GM23338 (cell line): ENCODE measurements around the gene CFAP65. TPM values are rescaled to one million over a fixed set of nuclear protein-coding genes. Genes with fewer than 3 reads are reported as not detected.

ENCODE experiments used
- EZH2 ChIP-seq: fragments of 200-600 bp; sonication (generic); IDR thresholded peaks from one replicate; pipeline ENCODE4 v1.8.0; 2017; ENCODE audit warnings: antibody characterized with exemption, mild to moderate bottlenecking, low read depth; ENCODE audit not compliant: unreplicated experiment
- EZH2phosphoT487 ChIP-seq: fragments of 200-600 bp; sonication (generic); IDR thresholded peaks from one replicate; pipeline ENCODE4 v1.8.1; 2018; ENCODE audit warnings: antibody characterized with exemption; ENCODE audit not compliant: unreplicated experiment
- JUNB ChIP-seq: IDR thresholded peaks from one replicate; pipeline ENCODE4 v1.6.1; 2016; ENCODE audit warnings: antibody characterized with exemption; ENCODE audit not compliant: unreplicated experiment
- POLR2AphosphoS5 ChIP-seq: IDR thresholded peaks from 2 replicates; pipeline ENCODE4 v1.6.1; 2016; ENCODE audit warnings: antibody characterized with exemption, low read depth
- STAT1 ChIP-seq: IDR thresholded peaks from one replicate; pipeline ENCODE4 v1.6.1; 2016; ENCODE audit warnings: antibody characterized with exemption; ENCODE audit not compliant: unreplicated experiment
- ZNF331 ChIP-seq: fragments of 250-450 bp; sonication (Bioruptor Pico); IDR thresholded peaks from 2 replicates; pipeline ENCODE4 v1.5.0; 2020; ENCODE audit warnings: low read depth, mild to moderate bottlenecking, moderate library complexity
- polyA plus RNA-seq: library from polyadenylated mRNA; unstranded; fragments of >200 nt; fragmentation: Nextera tagmentation; extraction: Ambion mirVana; gene quantifications from 2 replicates; pipeline ENCODE4 v1.2.1, GENCODE V29; 2016
- total RNA-seq: library from RNA; depleted of rRNA; stranded (reverse); fragments of >200 nt; shearing (Covaris generic); gene quantifications from 2 replicates; pipeline ENCODE4 v1.2.3, GENCODE V29; 2014
- TF ChIP-seq, protein P1 (sequence below): fragments of 250-450 bp; sonication (Bioruptor Pico); IDR thresholded peaks from 2 replicates; pipeline ENCODE4 v1.5.0; 2020; ENCODE audit warnings: mild to moderate bottlenecking, moderate library complexity
- TF ChIP-seq, protein P2 (sequence below): IDR thresholded peaks from one replicate; pipeline ENCODE4 v1.6.1; 2018; ENCODE audit warnings: antibody characterized with exemption; ENCODE audit not compliant: unreplicated experiment
- TF ChIP-seq, protein P3 (sequence below): IDR thresholded peaks from 2 replicates; pipeline ENCODE4 v1.6.1; 2016; ENCODE audit warnings: antibody characterized with exemption

CFAP65 gene
- total and polyA plus RNA-seq, 2 experiments from 2014 or later = 0.38 to 0.74 TPM

DNA sequence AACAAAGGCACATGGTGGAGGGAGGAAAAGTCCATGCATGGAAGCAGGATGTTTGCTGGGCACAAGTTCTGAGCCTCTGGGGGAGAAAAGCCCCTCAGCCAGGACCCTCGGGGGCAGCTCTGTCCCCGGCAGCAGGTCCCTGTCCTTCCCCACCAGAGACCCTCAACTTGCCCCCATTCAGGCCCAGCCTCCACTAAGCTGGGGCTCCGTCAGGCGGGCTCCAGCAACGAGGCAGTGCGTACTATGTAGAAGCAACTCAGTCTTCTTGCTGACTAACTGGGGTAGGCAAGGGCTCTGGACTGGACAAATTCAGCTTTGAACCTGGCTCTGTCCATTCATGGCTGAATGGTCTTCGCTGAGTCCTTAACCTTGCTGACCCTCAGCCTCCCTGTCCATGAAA, 23.0 kb downstream of the CFAP65 start (continued):
- TF ChIP-seq, protein P1, sequence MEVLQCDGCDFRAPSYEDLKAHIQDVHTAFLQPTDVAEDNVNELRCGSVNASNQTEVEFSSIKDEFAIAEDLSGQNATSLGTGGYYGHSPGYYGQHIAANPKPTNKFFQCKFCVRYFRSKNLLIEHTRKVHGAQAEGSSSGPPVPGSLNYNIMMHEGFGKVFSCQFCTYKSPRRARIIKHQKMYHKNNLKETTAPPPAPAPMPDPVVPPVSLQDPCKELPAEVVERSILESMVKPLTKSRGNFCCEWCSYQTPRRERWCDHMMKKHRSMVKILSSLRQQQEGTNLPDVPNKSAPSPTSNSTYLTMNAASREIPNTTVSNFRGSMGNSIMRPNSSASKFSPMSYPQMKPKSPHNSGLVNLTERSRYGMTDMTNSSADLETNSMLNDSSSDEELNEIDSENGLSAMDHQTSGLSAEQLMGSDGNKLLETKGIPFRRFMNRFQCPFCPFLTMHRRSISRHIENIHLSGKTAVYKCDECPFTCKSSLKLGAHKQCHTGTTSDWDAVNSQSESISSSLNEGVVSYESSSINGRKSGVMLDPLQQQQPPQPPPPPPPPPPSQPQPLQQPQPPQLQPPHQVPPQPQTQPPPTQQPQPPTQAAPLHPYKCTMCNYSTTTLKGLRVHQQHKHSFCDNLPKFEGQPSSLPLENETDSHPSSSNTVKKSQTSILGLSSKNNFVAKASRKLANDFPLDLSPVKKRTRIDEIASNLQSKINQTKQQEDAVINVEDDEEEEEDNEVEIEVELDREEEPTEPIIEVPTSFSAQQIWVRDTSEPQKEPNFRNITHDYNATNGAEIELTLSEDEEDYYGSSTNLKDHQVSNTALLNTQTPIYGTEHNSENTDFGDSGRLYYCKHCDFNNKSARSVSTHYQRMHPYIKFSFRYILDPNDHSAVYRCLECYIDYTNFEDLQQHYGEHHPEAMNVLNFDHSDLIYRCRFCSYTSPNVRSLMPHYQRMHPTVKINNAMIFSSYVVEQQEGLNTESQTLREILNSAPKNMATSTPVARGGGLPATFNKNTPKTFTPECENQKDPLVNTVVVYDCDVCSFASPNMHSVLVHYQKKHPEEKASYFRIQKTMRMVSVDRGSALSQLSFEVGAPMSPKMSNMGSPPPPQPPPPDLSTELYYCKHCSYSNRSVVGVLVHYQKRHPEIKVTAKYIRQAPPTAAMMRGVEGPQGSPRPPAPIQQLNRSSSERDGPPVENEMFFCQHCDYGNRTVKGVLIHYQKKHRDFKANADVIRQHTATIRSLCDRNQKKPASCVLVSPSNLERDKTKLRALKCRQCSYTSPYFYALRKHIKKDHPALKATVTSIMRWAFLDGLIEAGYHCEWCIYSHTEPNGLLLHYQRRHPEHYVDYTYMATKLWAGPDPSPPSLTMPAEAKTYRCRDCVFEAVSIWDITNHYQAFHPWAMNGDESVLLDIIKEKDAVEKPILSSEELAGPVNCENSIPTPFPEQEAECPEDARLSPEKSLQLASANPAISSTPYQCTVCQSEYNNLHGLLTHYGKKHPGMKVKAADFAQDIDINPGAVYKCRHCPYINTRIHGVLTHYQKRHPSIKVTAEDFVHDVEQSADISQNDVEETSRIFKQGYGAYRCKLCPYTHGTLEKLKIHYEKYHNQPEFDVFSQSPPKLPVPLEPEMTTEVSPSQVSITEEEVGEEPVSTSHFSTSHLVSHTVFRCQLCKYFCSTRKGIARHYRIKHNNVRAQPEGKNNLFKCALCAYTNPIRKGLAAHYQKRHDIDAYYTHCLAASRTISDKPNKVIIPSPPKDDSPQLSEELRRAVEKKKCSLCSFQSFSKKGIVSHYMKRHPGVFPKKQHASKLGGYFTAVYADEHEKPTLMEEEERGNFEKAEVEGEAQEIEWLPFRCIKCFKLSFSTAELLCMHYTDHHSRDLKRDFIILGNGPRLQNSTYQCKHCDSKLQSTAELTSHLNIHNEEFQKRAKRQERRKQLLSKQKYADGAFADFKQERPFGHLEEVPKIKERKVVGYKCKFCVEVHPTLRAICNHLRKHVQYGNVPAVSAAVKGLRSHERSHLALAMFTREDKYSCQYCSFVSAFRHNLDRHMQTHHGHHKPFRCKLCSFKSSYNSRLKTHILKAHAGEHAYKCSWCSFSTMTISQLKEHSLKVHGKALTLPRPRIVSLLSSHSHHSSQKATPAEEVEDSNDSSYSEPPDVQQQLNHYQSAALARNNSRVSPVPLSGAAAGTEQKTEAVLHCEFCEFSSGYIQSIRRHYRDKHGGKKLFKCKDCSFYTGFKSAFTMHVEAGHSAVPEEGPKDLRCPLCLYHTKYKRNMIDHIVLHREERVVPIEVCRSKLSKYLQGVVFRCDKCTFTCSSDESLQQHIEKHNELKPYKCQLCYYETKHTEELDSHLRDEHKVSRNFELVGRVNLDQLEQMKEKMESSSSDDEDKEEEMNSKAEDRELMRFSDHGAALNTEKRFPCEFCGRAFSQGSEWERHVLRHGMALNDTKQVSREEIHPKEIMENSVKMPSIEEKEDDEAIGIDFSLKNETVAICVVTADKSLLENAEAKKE = no peak
- TF ChIP-seq STAT1 (no peak), JUNB (no peak), EZH2 (no peak), EZH2phosphoT487 (no peak), POLR2AphosphoS5 (no peak), ZNF331 (CRISPR knock-in tag) (no peak)
- TF ChIP-seq, protein P2, sequence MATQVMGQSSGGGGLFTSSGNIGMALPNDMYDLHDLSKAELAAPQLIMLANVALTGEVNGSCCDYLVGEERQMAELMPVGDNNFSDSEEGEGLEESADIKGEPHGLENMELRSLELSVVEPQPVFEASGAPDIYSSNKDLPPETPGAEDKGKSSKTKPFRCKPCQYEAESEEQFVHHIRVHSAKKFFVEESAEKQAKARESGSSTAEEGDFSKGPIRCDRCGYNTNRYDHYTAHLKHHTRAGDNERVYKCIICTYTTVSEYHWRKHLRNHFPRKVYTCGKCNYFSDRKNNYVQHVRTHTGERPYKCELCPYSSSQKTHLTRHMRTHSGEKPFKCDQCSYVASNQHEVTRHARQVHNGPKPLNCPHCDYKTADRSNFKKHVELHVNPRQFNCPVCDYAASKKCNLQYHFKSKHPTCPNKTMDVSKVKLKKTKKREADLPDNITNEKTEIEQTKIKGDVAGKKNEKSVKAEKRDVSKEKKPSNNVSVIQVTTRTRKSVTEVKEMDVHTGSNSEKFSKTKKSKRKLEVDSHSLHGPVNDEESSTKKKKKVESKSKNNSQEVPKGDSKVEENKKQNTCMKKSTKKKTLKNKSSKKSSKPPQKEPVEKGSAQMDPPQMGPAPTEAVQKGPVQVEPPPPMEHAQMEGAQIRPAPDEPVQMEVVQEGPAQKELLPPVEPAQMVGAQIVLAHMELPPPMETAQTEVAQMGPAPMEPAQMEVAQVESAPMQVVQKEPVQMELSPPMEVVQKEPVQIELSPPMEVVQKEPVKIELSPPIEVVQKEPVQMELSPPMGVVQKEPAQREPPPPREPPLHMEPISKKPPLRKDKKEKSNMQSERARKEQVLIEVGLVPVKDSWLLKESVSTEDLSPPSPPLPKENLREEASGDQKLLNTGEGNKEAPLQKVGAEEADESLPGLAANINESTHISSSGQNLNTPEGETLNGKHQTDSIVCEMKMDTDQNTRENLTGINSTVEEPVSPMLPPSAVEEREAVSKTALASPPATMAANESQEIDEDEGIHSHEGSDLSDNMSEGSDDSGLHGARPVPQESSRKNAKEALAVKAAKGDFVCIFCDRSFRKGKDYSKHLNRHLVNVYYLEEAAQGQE = no peak
- TF ChIP-seq, protein P3, sequence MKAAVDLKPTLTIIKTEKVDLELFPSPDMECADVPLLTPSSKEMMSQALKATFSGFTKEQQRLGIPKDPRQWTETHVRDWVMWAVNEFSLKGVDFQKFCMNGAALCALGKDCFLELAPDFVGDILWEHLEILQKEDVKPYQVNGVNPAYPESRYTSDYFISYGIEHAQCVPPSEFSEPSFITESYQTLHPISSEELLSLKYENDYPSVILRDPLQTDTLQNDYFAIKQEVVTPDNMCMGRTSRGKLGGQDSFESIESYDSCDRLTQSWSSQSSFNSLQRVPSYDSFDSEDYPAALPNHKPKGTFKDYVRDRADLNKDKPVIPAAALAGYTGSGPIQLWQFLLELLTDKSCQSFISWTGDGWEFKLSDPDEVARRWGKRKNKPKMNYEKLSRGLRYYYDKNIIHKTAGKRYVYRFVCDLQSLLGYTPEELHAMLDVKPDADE = no peak
